ENCODE data around the gene ELP4. TPM values are rescaled to one million over a fixed set of nuclear protein-coding genes. Genes with fewer than 3 reads are reported as not detected.
"Not testable (repeated sequence)": the region's sequence is repeated elsewhere in the genome, so short reads cannot be mapped to it uniquely, and the experiment has no call there.

ELP4 gene
- total RNA-seq, 3 donors from 2014 or later: 15.7 to 17.6 (median 16.1) TPM

- no peaks in the 10 kb centered on the region for H3K4me1 Mint-ChIP-seq (ENCODE audit: low read depth)
- H3K36me3 Mint-ChIP-seq (ENCODE audit: insufficient read depth): peaks cover 7% of the 10 kb centered on the region
- no peak overlapping the region for H3K4me3 Mint-ChIP-seq
- ATAC-seq (no peak), DNase-seq (no peak)
- no peaks in the 10 kb centered on the region for H3K9me3 Mint-ChIP-seq
- H3K27me3 Mint-ChIP-seq (ENCODE audit: low read depth): no peaks in the 10 kb centered on the region
Measured at GRCh38 chr11:31643857-31644256, 134.3 kb downstream of the ELP4 start.

GRCh38 chr11:31645747-31646146 is 136.2 kb downstream of the ELP4 start:
- no peak for DNase-seq
- Mint-ChIP-seq H3K9me3 (no peaks in the 10 kb centered on the region), H3K27me3 (ENCODE audit: low read depth) (no peaks in the 10 kb centered on the region)

GRCh38 chr11:31646216-31646615 is 136.6 kb downstream of the ELP4 start:
- no peaks in the 10 kb centered on the region for H3K9me3 Mint-ChIP-seq
- no peak for DNase-seq
- no peak for ATAC-seq
- no peak overlapping the region for H3K4me3 Mint-ChIP-seq
- peaks cover 7% of the 10 kb centered on the region for H3K36me3 Mint-ChIP-seq (ENCODE audit: insufficient read depth)
- H3K27me3 Mint-ChIP-seq (ENCODE audit: low read depth): no peaks in the 10 kb centered on the region
- H3K4me1 Mint-ChIP-seq (ENCODE audit: low read depth): no peaks in the 10 kb centered on the region

More at GRCh38 chr11:31645747-31646146, 136.2 kb downstream of the ELP4 start:
- H3K4me3 Mint-ChIP-seq: no peak overlapping the region
- H3K36me3 Mint-ChIP-seq (ENCODE audit: insufficient read depth): peaks cover 4% of the 10 kb centered on the region
- ATAC-seq: no peak
- no peaks in the 10 kb centered on the region for H3K4me1 Mint-ChIP-seq (ENCODE audit: low read depth)

GRCh38 chr11:31649129-31649966 is 139.8 kb downstream of the ELP4 start:
- Mint-ChIP-seq H3K9me3 (no peaks in the 10 kb centered on the region), H3K4me3 (no peak overlapping the region), H3K36me3 (ENCODE audit: insufficient read depth) (peaks cover 11% of the 10 kb centered on the region), H3K27me3 (ENCODE audit: low read depth) (no peaks in the 10 kb centered on the region), H3K4me1 (ENCODE audit: low read depth) (no peaks in the 10 kb centered on the region)
- ATAC-seq (no peak), DNase-seq (no peak)

- ATAC-seq (no peak), DNase-seq (no peak)
- Mint-ChIP-seq H3K4me1 (ENCODE audit: low read depth) (no peaks in the 10 kb centered on the region), H3K9me3 (no peaks in the 10 kb centered on the region), H3K4me3 (no peak overlapping the region), H3K27me3 (ENCODE audit: low read depth) (no peaks in the 10 kb centered on the region), H3K36me3 (ENCODE audit: insufficient read depth) (peaks cover 11% of the 10 kb centered on the region)
Measured at GRCh38 chr11:31651208-31651607, 141.6 kb downstream of the ELP4 start.

GRCh38 chr11:31651822-31652221 is 142.3 kb downstream of the ELP4 start:
- DNase-seq: no peak
- H3K27me3 Mint-ChIP-seq (ENCODE audit: low read depth): no peaks in the 10 kb centered on the region
- H3K36me3 Mint-ChIP-seq (ENCODE audit: insufficient read depth): peaks cover 11% of the 10 kb centered on the region
- H3K9me3 Mint-ChIP-seq: no peaks in the 10 kb centered on the region
- no peak overlapping the region for H3K4me3 Mint-ChIP-seq
- no peak for ATAC-seq
- H3K4me1 Mint-ChIP-seq (ENCODE audit: low read depth): no peaks in the 10 kb centered on the region

- peaks cover 15% of the 10 kb centered on the region for H3K36me3 Mint-ChIP-seq (ENCODE audit: insufficient read depth)
Measured at GRCh38 chr11:31652528-31652927, 143.0 kb downstream of the ELP4 start.

GRCh38 chr11:31655483-31655882 is 145.9 kb downstream of the ELP4 start:
- no peak for ATAC-seq
- H3K4me1 Mint-ChIP-seq (ENCODE audit: low read depth): no peaks in the 10 kb centered on the region
- peaks cover 12% of the 10 kb centered on the region for H3K36me3 Mint-ChIP-seq (ENCODE audit: insufficient read depth)
- H3K27me3 Mint-ChIP-seq (ENCODE audit: low read depth): no peaks in the 10 kb centered on the region
- H3K9me3 Mint-ChIP-seq: no peaks in the 10 kb centered on the region
- H3K4me3 Mint-ChIP-seq: no peak overlapping the region
- no peak for DNase-seq

More at GRCh38 chr11:31652528-31652927, 143.0 kb downstream of the ELP4 start:
- ATAC-seq: peak; percentile 54 to 70
- no peak overlapping the region for H3K4me3 Mint-ChIP-seq
- H3K27me3 Mint-ChIP-seq (ENCODE audit: low read depth): no peaks in the 10 kb centered on the region
- H3K9me3 Mint-ChIP-seq: no peaks in the 10 kb centered on the region
- H3K4me1 Mint-ChIP-seq (ENCODE audit: low read depth): no peaks in the 10 kb centered on the region
- no peak for DNase-seq

GRCh38 chr11:31656051-31656450 is 146.5 kb downstream of the ELP4 start:
- DNase-seq: no peak
- Mint-ChIP-seq H3K9me3 (no peaks in the 10 kb centered on the region), H3K27me3 (ENCODE audit: low read depth) (no peaks in the 10 kb centered on the region), H3K4me3 (no peak overlapping the region), H3K36me3 (ENCODE audit: insufficient read depth) (peaks cover 10% of the 10 kb centered on the region), H3K4me1 (ENCODE audit: low read depth) (no peaks in the 10 kb centered on the region)
- ATAC-seq: no peak

- ATAC-seq: no peak
- H3K9me3 Mint-ChIP-seq: no peaks in the 10 kb centered on the region
- no peaks in the 10 kb centered on the region for H3K4me1 Mint-ChIP-seq (ENCODE audit: low read depth)
- DNase-seq: no peak
- peaks cover 6% of the 10 kb centered on the region for H3K36me3 Mint-ChIP-seq (ENCODE audit: insufficient read depth)
- no peaks in the 10 kb centered on the region for H3K27me3 Mint-ChIP-seq (ENCODE audit: low read depth)
- no peak overlapping the region for H3K4me3 Mint-ChIP-seq
Measured at GRCh38 chr11:31657091-31657490, 147.5 kb downstream of the ELP4 start.

- ATAC-seq: no peak
- no peak overlapping the region for H3K4me3 Mint-ChIP-seq
- DNase-seq: no peak
- H3K9me3 Mint-ChIP-seq: no peaks in the 10 kb centered on the region
- no peaks in the 10 kb centered on the region for H3K4me1 Mint-ChIP-seq (ENCODE audit: low read depth)
- H3K36me3 Mint-ChIP-seq (ENCODE audit: insufficient read depth): no peaks in the 10 kb centered on the region
- no peaks in the 10 kb centered on the region for H3K27me3 Mint-ChIP-seq (ENCODE audit: low read depth)
Measured at GRCh38 chr11:31664129-31664528, 154.6 kb downstream of the ELP4 start.

GRCh38 chr11:31664954-31665353 is 155.4 kb downstream of the ELP4 start:
- H3K27me3 Mint-ChIP-seq (ENCODE audit: low read depth): no peaks in the 10 kb centered on the region
- no peak for DNase-seq
- H3K4me1 Mint-ChIP-seq (ENCODE audit: low read depth): no peaks in the 10 kb centered on the region
- no peak for ATAC-seq
- H3K9me3 Mint-ChIP-seq: no peaks in the 10 kb centered on the region
- no peak overlapping the region for H3K4me3 Mint-ChIP-seq
- H3K36me3 Mint-ChIP-seq (ENCODE audit: insufficient read depth): peaks cover 3% of the 10 kb centered on the region

- no peak for ATAC-seq
Measured at GRCh38 chr11:31671681-31672080, 162.1 kb downstream of the ELP4 start.

GRCh38 chr11:31673108-31673507 is 163.5 kb downstream of the ELP4 start:
- H3K36me3 Mint-ChIP-seq (ENCODE audit: insufficient read depth): peaks cover 15% of the 10 kb centered on the region
- not testable (repeated sequence) for ATAC-seq; H3K27me3 Mint-ChIP-seq (ENCODE audit: low read depth); H3K4me3 Mint-ChIP-seq; DNase-seq; H3K9me3 Mint-ChIP-seq; H3K4me1 Mint-ChIP-seq (ENCODE audit: low read depth)

More at GRCh38 chr11:31671681-31672080, 162.1 kb downstream of the ELP4 start:
- no peaks in the 10 kb centered on the region for H3K9me3 Mint-ChIP-seq
- peaks cover 15% of the 10 kb centered on the region for H3K36me3 Mint-ChIP-seq (ENCODE audit: insufficient read depth)
- H3K4me1 Mint-ChIP-seq (ENCODE audit: low read depth): no peaks in the 10 kb centered on the region
- no peak overlapping the region for H3K4me3 Mint-ChIP-seq
- no peaks in the 10 kb centered on the region for H3K27me3 Mint-ChIP-seq (ENCODE audit: low read depth)
- DNase-seq: no peak

GRCh38 chr11:31676280-31676982 is 166.9 kb downstream of the ELP4 start:
- Mint-ChIP-seq H3K4me3 (no peak overlapping the region), H3K36me3 (ENCODE audit: insufficient read depth) (peaks cover 26% of the 10 kb centered on the region), H3K4me1 (ENCODE audit: low read depth) (no peaks in the 10 kb centered on the region), H3K9me3 (peaks cover 7% of the 10 kb centered on the region), H3K27me3 (ENCODE audit: low read depth) (no peaks in the 10 kb centered on the region)
- ATAC-seq (no peak), DNase-seq (no peak)
